GM19043 (cell line): Measurements from ENCODE around the gene TBC1D21.
"Not testable (repeated sequence)": the region's sequence is repeated elsewhere in the genome, so short reads cannot be mapped to it uniquely, and the experiment has no call there.

Experiments used
- ATAC-seq: cut with Tn5 transposase; IDR thresholded peaks from one replicate; pipeline ENCODE4 v1.9.1; 2021; ENCODE audit warnings: low read depth; ENCODE audit not compliant: unreplicated experiment

Gene TBC1D21

GRCh38 chr15:73926219-73927002, 53.0 kb downstream of the TBC1D21 start, which contains the start of gene LOXL1:
TSS of gene LOXL1 (plus strand) at chr15:73926462. CDS start at chr15:73926784, 322 bp downstream.
- ATAC-seq = no peak

- ATAC-seq = no peak
Measured at GRCh38 chr15:73927003-73927475, 53.7 kb downstream of the TBC1D21 start.

GRCh38 chr15:73927476-73928240, 54.3 kb downstream of the TBC1D21 start:
- ATAC-seq = no peak

GRCh38 chr15:73928241-73928579, 54.8 kb downstream of the TBC1D21 start:
- ATAC-seq = no peak

- ATAC-seq = no peak
Measured at GRCh38 chr15:73928971-73929627, 55.7 kb downstream of the TBC1D21 start.

- ATAC-seq = no peak
Measured at GRCh38 chr15:73930371-73930770, 57.0 kb downstream of the TBC1D21 start.

- no peak for ATAC-seq
Measured at GRCh38 chr15:73930790-73931281, 57.5 kb downstream of the TBC1D21 start.

- no peak for ATAC-seq
Measured at GRCh38 chr15:73931441-73931840, 58.1 kb downstream of the TBC1D21 start.

GRCh38 chr15:73932381-73933191, 59.2 kb downstream of the TBC1D21 start:
- ATAC-seq = no peak

GRCh38 chr15:73934281-73934680, 60.9 kb downstream of the TBC1D21 start:
- no peak for ATAC-seq

GRCh38 chr15:73935547-73935946, 62.2 kb downstream of the TBC1D21 start:
- ATAC-seq = no peak

GRCh38 chr15:73936181-73936580, 62.8 kb downstream of the TBC1D21 start:
- ATAC-seq = no peak

GRCh38 chr15:73936588-73937290, 63.4 kb downstream of the TBC1D21 start:
- ATAC-seq = no peak

- no peak for ATAC-seq
Measured at GRCh38 chr15:73937296-73937695, 63.9 kb downstream of the TBC1D21 start.

GRCh38 chr15:73937726-73938125, 64.4 kb downstream of the TBC1D21 start:
- ATAC-seq = no peak

- not testable (repeated sequence) for ATAC-seq
Measured at GRCh38 chr15:73938516-73938915, 65.2 kb downstream of the TBC1D21 start.
